Caco-2 (cell line): ENCODE measurements around the gene TARDBP. TPM values are rescaled to one million over a fixed set of nuclear protein-coding genes. Genes with fewer than 3 reads are reported as not detected.
"Not testable (repeated sequence)": the region's sequence is repeated elsewhere in the genome, so short reads cannot be mapped to it uniquely, and the experiment has no call there.

ENCODE experiments used
- BruUV-seq: library from RNA; stranded (reverse); fragments of 400-500 nt; replicated peaks from 2 replicates; lab custom pipeline; 2021; lab: Mats Ljungman, UMichigan
- CTCF ChIA-PET: fragments of 300-600 bp; sonication (Branson Sonifier 250); formaldehyde crosslinking; loops from one replicate; lab custom pipeline; 2022; ENCODE audit warnings: antibody characterized with exemption; lab: Charles Lee
- POLR2A ChIA-PET: fragments of 300-600 bp; sonication (Branson Sonifier 250); formaldehyde crosslinking; loops from one replicate; lab custom pipeline; 2022; ENCODE audit warnings: antibody characterized with exemption; lab: Charles Lee
- DNase-seq, 2 experiments: peaks; one replicate each; pipeline versions ENCODE4 v3.0.0 to v3.0.0-alpha.2; 2020 to 2022
- H3K27me3 ChIP-seq: replicated peaks from 2 replicates; pipeline ENCODE4 v1.6.0; 2011; ENCODE audit warnings: low read length; ENCODE audit not compliant: control insufficient read depth, insufficient read depth
- H3K36me3 ChIP-seq: 2 replicates; pipeline ENCODE4 v1.5.1; 2011; ENCODE audit warnings: low read length; ENCODE audit not compliant: control insufficient read depth, insufficient read depth
- H3K4me1 ChIP-seq: fragments of 250-450 bp; sonication (Bioruptor Pico); 2 replicates; pipeline ENCODE4 v1.5.1; 2020; ENCODE audit warnings: mild to moderate bottlenecking
- H3K4me3 ChIP-seq: 2 replicates; pipeline ENCODE4 v1.5.1; 2011; ENCODE audit warnings: low read depth, mild to moderate bottlenecking, control low read depth, low read length
- H3K9me3 ChIP-seq: fragments of 250-450 bp; sonication (Bioruptor Pico); 2 replicates; pipeline ENCODE4 v1.5.1; 2020; ENCODE audit warnings: mild to moderate bottlenecking, moderate library complexity
- H3K27ac Mint-ChIP-seq: one replicate; pipeline ENCODE4 v1.8.0; 2022; ENCODE audit warnings: mixed read lengths; ENCODE audit not compliant: unreplicated experiment
- H3K27me3 Mint-ChIP-seq: one replicate; pipeline ENCODE4 v1.8.0; 2022; ENCODE audit warnings: mixed read lengths; ENCODE audit not compliant: insufficient read depth, unreplicated experiment
- H3K36me3 Mint-ChIP-seq: one replicate; pipeline ENCODE4 v1.8.0; 2022; ENCODE audit warnings: mild to moderate bottlenecking, mixed read lengths; ENCODE audit not compliant: insufficient read depth, unreplicated experiment
- H3K4me1 Mint-ChIP-seq: one replicate; pipeline ENCODE4 v1.8.0; 2022; ENCODE audit warnings: low read depth, mixed read lengths; ENCODE audit not compliant: unreplicated experiment
- H3K4me3 Mint-ChIP-seq: one replicate; pipeline ENCODE4 v1.8.0; 2022; ENCODE audit warnings: mild to moderate bottlenecking, moderate library complexity, mixed read lengths; ENCODE audit not compliant: unreplicated experiment
- H3K9me3 Mint-ChIP-seq: one replicate; pipeline ENCODE4 v1.8.0; 2022; ENCODE audit warnings: mixed read lengths; ENCODE audit not compliant: unreplicated experiment
- intact Hi-C: fragments of 100-400 bp; cut with micrococcal nuclease; formaldehyde crosslinking; loops from one replicate; pipeline ENCODE4 v1.10.0; 2022; ENCODE audit not compliant: unreplicated experiment
- total RNA-seq: library from RNA; stranded (reverse); gene quantifications from 2 replicates; pipeline ENCODE4 v1.2.3, GENCODE V29; 2022
- TF ChIP-seq, protein P1 (sequence below), 2 experiments: fragments of 200-600 bp in 1 of 2; IDR thresholded peaks; 1 replicate in 1 of 2; 2 replicates in 1 of 2; pipeline versions ENCODE4 v1.5.1 to v1.8.0; 2011 to 2022; ENCODE audit warnings: antibody characterized with exemption in 1 of 2, control low read depth in 1 of 2, inconsistent platforms in 1 of 2, low read depth in 1 of 2, low read length in 1 of 2, mild to moderate bottlenecking in 1 of 2, moderate library complexity in 1 of 2; ENCODE audit not compliant: insufficient read depth in 1 of 2, severe bottlenecking in 1 of 2, unreplicated experiment in 1 of 2

TARDBP gene
- total RNA-seq, 1 experiment from 2014 or later = 181 TPM

DNA sequence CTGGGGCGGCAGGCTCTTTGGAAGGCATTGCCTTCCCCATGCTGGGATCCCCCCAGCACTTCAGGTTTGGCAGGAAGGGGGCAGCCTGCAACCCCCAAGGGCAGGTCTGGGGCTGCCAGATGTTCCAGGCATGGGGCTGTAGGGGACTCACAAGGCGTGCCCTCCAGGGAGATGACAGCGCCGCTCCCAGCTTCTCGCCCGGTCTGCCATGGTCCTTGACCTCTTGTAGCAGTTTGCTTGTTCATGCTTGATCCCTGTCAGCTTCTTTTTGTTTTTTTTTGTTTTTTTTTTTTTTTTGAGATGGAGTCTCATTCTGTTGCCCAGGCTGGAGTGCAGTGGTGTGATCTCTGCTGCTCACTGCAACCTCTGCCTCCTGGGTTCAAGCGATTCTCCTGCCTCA lies 21.6 kb upstream of the TARDBP start:
- Mint-ChIP-seq H3K36me3 (no peaks in the 10 kb centered on the region), H3K9me3 (no peaks in the 10 kb centered on the region), H3K4me3 (no peak overlapping the region), H3K27me3 (peaks cover 8% of the 10 kb centered on the region), H3K4me1 (no peaks in the 10 kb centered on the region), H3K27ac (no peak overlapping the region)
- ChIA-PET CTCF (no interaction called here), POLR2A (no interaction called here)
- Histone ChIP-seq H3K4me1 (no peaks in the 10 kb centered on the region), H3K36me3 (no peaks in the 10 kb centered on the region), H3K9me3 (no peaks in the 10 kb centered on the region), H3K4me3 (no peak overlapping the region), H3K27me3 (no peaks in the 10 kb centered on the region)
- TF ChIP-seq, protein P1, sequence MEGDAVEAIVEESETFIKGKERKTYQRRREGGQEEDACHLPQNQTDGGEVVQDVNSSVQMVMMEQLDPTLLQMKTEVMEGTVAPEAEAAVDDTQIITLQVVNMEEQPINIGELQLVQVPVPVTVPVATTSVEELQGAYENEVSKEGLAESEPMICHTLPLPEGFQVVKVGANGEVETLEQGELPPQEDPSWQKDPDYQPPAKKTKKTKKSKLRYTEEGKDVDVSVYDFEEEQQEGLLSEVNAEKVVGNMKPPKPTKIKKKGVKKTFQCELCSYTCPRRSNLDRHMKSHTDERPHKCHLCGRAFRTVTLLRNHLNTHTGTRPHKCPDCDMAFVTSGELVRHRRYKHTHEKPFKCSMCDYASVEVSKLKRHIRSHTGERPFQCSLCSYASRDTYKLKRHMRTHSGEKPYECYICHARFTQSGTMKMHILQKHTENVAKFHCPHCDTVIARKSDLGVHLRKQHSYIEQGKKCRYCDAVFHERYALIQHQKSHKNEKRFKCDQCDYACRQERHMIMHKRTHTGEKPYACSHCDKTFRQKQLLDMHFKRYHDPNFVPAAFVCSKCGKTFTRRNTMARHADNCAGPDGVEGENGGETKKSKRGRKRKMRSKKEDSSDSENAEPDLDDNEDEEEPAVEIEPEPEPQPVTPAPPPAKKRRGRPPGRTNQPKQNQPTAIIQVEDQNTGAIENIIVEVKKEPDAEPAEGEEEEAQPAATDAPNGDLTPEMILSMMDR (IDR thresholded peaks at IDR 0.05; ENCODE audit: insufficient read depth in 1 of 2, low read depth in 1 of 2, low read length in 1 of 2, severe bottlenecking in 1 of 2, unreplicated experiment in 1 of 2) = no peak
- no peak for DNase-seq
- intact Hi-C loops = no loop called here
- no TSS peak for BruUV-seq

DNA sequence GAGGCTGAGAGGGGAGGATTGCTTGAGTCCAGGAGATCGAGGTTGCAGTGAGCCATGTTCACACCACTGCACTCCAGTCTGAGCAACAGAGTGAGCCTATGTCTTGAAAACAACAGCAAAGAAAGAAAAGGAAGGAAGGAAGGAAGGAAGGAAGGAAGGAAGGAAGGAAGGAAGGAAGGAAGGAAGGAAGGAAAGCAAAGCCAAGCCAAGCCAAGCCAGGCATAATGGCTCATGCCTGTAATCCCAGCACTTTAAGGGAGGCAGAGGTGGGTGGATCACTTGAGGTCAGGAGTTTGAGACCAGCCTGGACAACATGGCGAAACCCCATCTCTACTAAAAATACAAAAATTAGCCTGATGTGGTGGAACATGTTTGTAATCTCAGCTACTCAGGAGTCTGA lies 20.4 kb upstream of the TARDBP start:
- BruUV-seq, POLR2A ChIA-PET, CTCF ChIA-PET: not testable (repeated sequence)

DNA sequence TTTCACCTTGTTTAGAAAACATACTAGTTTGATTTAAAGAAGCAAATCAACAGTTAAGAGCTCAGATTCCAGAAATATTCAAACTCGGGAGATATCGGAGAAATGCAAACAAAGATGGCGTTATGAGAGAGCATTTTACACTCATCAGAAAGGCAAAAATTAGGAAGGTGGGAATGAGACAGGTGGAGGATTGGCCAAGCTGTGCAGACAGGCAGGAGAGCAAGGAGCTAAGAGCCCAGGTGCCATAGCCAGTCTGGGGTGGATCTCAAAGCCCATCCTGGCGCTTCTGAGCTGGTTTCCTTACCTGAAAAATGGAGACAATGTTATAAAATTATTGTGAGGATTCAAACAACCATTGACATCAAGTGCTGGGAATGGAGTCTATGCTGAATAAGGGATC lies 19.6 kb upstream of the TARDBP start:
- Mint-ChIP-seq H3K4me3 (no peak overlapping the region), H3K27me3 (peaks cover 1% of the 10 kb centered on the region), H3K9me3 (no peaks in the 10 kb centered on the region), H3K4me1 (no peaks in the 10 kb centered on the region), H3K36me3 (no peaks in the 10 kb centered on the region), H3K27ac (no peak overlapping the region)
- TF ChIP-seq, protein P1 (IDR thresholded peaks at IDR 0.05; ENCODE audit: insufficient read depth in 1 of 2, low read depth in 1 of 2, low read length in 1 of 2, severe bottlenecking in 1 of 2, unreplicated experiment in 1 of 2) = no peak
- Histone ChIP-seq H3K4me3 (no peak overlapping the region), H3K4me1 (no peaks in the 10 kb centered on the region), H3K27me3 (no peaks in the 10 kb centered on the region), H3K9me3 (no peaks in the 10 kb centered on the region), H3K36me3 (no peaks in the 10 kb centered on the region)
- no peak for DNase-seq
- ChIA-PET CTCF (no interaction called here), POLR2A (no interaction called here)
- intact Hi-C loops = no loop called here
- BruUV-seq = no TSS peak

More for the DNA sequence above, 20.4 kb upstream of the TARDBP start:
- H3K4me1 ChIP-seq, DNase-seq, H3K36me3 Mint-ChIP-seq, H3K9me3 ChIP-seq, H3K9me3 Mint-ChIP-seq, H3K27me3 ChIP-seq, H3K4me3 Mint-ChIP-seq, H3K36me3 ChIP-seq, H3K4me1 Mint-ChIP-seq, H3K4me3 ChIP-seq, H3K27ac Mint-ChIP-seq, H3K27me3 Mint-ChIP-seq, intact Hi-C loops: not testable (repeated sequence)

DNA sequence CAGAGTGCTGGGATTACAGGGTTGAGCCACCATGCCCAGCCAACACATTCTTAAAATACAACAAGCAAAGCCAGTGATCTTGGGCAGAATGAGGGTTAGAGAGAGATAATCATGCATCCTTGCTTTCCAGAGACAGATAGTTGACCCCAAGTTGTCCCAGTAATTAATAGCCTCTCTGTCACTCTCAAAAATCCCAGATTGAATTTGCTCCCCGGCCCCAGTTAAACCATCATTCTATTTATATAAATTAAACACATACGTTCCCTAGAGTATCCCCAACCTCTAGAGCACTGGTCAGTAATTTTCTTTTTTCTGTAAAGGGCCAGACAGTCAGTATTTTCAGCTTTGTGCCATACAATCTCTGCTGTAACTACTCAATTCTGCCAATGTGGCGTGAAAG lies 16.4 kb upstream of the TARDBP start:
- BruUV-seq = no TSS peak
- TF ChIP-seq, protein P1 (IDR thresholded peaks at IDR 0.05; ENCODE audit: insufficient read depth in 1 of 2, low read depth in 1 of 2, low read length in 1 of 2, severe bottlenecking in 1 of 2, unreplicated experiment in 1 of 2) = no peak
- Mint-ChIP-seq H3K9me3 (no peaks in the 10 kb centered on the region), H3K4me3 (no peak overlapping the region), H3K36me3 (no peaks in the 10 kb centered on the region), H3K4me1 (no peaks in the 10 kb centered on the region), H3K27me3 (no peaks in the 10 kb centered on the region), H3K27ac (no peak overlapping the region)
- no peaks in the 10 kb centered on the region for H3K4me1 ChIP-seq
- no peaks in the 10 kb centered on the region for H3K9me3 ChIP-seq
- no peaks in the 10 kb centered on the region for H3K36me3 ChIP-seq
- intact Hi-C loops = no loop called here
- no peak overlapping the region for H3K4me3 ChIP-seq
- ChIA-PET CTCF (no interaction called here), POLR2A (no interaction called here)
- H3K27me3 ChIP-seq = no peaks in the 10 kb centered on the region
- no peak for DNase-seq
